K562 (cell line): Measurements from ENCODE around the gene FGF22. TPM values are rescaled to one million over a fixed set of nuclear protein-coding genes. Genes with fewer than 3 reads are reported as not detected.

Experiments used
- BCLAF1 ChIP-seq, 2 experiments: fragments of 450-650 bp in 1 of 2; IDR thresholded peaks; 2 replicates each; pipeline ENCODE4 v1.6.1; 2011 to 2017; ENCODE audit warnings: low read depth in 2 of 2, antibody characterized with exemption in 1 of 2, borderline replicate concordance in 1 of 2, low read length in 1 of 2, mild to moderate bottlenecking in 1 of 2, mixed read lengths in 1 of 2; ENCODE audit not compliant: control insufficient read depth in 1 of 2
- CHD4 ChIP-seq: fragments of 200-600 bp; sonication (generic); IDR thresholded peaks from 3 replicates; pipeline ENCODE4 v1.6.1; 2012; ENCODE audit warnings: low read depth, mild to moderate bottlenecking, mixed read lengths, low read length, inconsistent platforms; ENCODE audit not compliant: insufficient read depth, insufficient replicate concordance, poor library complexity, severe bottlenecking
- CREB1 ChIP-seq, 2 experiments: sonication (generic) in 1 of 2; formaldehyde crosslinking in 1 of 2; IDR thresholded peaks; 2 replicates each; pipeline versions ENCODE4 v1.6.1 to v1.8.0; 2012 to 2022; ENCODE audit warnings: inconsistent platforms in 1 of 2, mild to moderate bottlenecking in 1 of 2, missing genetic modification reagents in 1 of 2, moderate library complexity in 1 of 2
- CTBP1 ChIP-seq: fragments of 450-650 bp; IDR thresholded peaks from 2 replicates; pipeline ENCODE4 v1.6.1; 2016; ENCODE audit warnings: borderline replicate concordance
- FOXJ3 ChIP-seq: sonication (generic); formaldehyde crosslinking; IDR thresholded peaks from 2 replicates; pipeline ENCODE4 v1.4.0; 2020; ENCODE audit warnings: mild to moderate bottlenecking, missing genetic modification reagents
- MTA2 ChIP-seq: fragments of 450-650 bp; IDR thresholded peaks from 2 replicates; pipeline ENCODE4 v1.6.1; 2016; ENCODE audit warnings: low read depth
- MXI1 ChIP-seq: IDR thresholded peaks from 2 replicates; pipeline ENCODE4 v1.6.1; 2011; ENCODE audit warnings: low read depth, mild to moderate bottlenecking, improper control_type of control experiment, low read length
- NRF1 ChIP-seq, 2 experiments: fragments of 450-650 bp; IDR thresholded peaks in 1 of 2; conservative IDR thresholded peaks in 1 of 2; 2 replicates each; pipeline ENCODE4 v1.6.1; 2014; ENCODE audit warnings: mild to moderate bottlenecking in 2 of 2
- SMAD1 ChIP-seq: fragments of 150-350 bp; IDR thresholded peaks from 2 replicates; pipeline ENCODE4 v1.6.1; 2014; ENCODE audit warnings: low read length, low read depth; ENCODE audit not compliant: partially characterized antibody
- THRAP3 ChIP-seq: fragments of 450-650 bp; IDR thresholded peaks from 2 replicates; pipeline ENCODE4 v1.6.1; 2016; ENCODE audit warnings: mild to moderate bottlenecking, inconsistent platforms, borderline replicate concordance
- THRB ChIP-seq: fragments of 450-650 bp; formaldehyde crosslinking; conservative IDR thresholded peaks from 2 replicates; pipeline ENCODE4 v1.4.0; 2022; ENCODE audit warnings: mild to moderate bottlenecking, missing genetic modification characterization
- TRIM24 ChIP-seq, 2 experiments: fragments of 450-650 bp; IDR thresholded peaks; 2 replicates each; pipeline ENCODE4 v1.6.1; 2016
- ZNF124 ChIP-seq: sonication (generic); formaldehyde crosslinking; IDR thresholded peaks from 2 replicates; pipeline ENCODE4 v1.8.1; 2022; ENCODE audit warnings: missing genetic modification reagents
- polyA plus RNA-seq, 8 experiments: library from polyadenylated mRNA; depleted of rRNA in 4 of 8; stranded (reverse) in 5 of 8; unstranded in 3 of 8; fragments of >200 nt; fragmentation: Nextera tagmentation in 2 of 8; fragmentation: Illumina TruSeq in 1 of 8; extraction: Ambion mirVana in 2 of 8; extraction: Trizol in 1 of 8; gene quantifications; 2 replicates each; pipeline versions ENCODE4 v1.2.1 to v1.2.3, GENCODE V29; 2011 to 2014; ENCODE audit warnings: inconsistent platforms in 1 of 8, missing spikeins in 1 of 8
- total RNA-seq, 7 experiments: library from RNA; depleted of rRNA in 6 of 7; stranded (reverse); fragments of >200 nt in 6 of 7; fragmentation: Illumina TruSeq in 2 of 7; extraction: Trizol in 2 of 7; gene quantifications; 2 replicates each; pipeline versions ENCODE4 v1.2.1 to v1.2.3, GENCODE V29; 2011 to 2021; ENCODE audit warnings: low replicate concordance in 1 of 7
- TF ChIP-seq, protein P1 (sequence below): fragments of 250-450 bp; sonication (Bioruptor Pico); IDR thresholded peaks from 2 replicates; pipeline ENCODE4 v1.4.0; 2020; ENCODE audit warnings: mild to moderate bottlenecking, moderate library complexity
- TF ChIP-seq, protein P2 (sequence below): sonication (generic); formaldehyde crosslinking; IDR thresholded peaks from 2 replicates; pipeline ENCODE4 v1.8.0; 2023; ENCODE audit warnings: mild to moderate bottlenecking, missing genetic modification reagents

FGF22 gene
- total and polyA plus RNA-seq, 9 of the 15 experiments (the other 6 are each of a cell fraction or from before 2014, with no cell fraction given) = 0.14 to 2.2 (median 0.86) TPM; not detected in 4

DNA sequence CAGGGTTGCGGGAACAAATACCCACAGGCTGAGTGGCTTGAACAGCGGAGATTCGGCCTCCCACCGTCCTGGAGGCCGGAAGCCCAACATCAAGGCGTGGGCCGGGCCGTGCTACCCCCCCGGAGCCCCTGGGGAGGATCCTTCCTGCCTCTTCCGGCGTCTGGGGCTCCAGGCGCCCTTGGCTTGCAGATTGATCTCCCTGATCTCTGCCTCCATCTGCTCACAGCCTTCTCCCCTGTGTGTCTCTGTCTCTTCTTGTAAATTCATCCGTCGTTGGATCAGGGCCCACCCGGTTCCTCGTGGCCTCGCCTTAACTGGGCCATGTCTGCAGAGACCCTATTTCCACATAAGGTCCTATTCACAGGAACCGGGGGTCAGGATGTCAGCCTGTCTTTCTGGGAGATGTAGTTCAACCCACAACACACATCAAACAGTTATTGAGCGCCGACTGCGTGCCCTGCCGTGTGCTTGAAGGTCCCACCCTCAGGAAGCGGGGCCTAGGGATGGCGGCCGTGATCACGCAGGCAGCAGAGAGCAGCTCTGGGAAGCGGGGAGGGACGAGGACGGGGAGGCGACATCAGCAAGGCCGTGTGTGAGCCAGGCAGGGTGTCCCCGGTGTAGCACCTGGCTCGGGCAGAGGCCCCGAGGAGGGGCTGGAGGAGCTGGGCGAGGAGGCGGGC, 28.7 kb upstream of the FGF22 start (continued):
- no peak for TF ChIP-seq THRB (CRISPR knock-in tag)
- TF ChIP-seq TRIM24 (IDR thresholded peaks at IDR 0.05) = peak in 1 of 2 experiments; percentile 62; a peak in 1 of 4 replicates
- TF ChIP-seq CHD4 = no peak
- no peak for TF ChIP-seq MTA2
- TF ChIP-seq ZNF124 (CRISPR knock-in tag) = no peak
- TF ChIP-seq CREB1 (IDR thresholded peaks at IDR 0.05) = 0 out of 2 replicates have a peak, but pooled peaks have one; percentile 15
- TF ChIP-seq CREB1 (CRISPR knock-in tag; IDR thresholded peaks at IDR 0.05) = no peak
- TF ChIP-seq, protein P1, sequence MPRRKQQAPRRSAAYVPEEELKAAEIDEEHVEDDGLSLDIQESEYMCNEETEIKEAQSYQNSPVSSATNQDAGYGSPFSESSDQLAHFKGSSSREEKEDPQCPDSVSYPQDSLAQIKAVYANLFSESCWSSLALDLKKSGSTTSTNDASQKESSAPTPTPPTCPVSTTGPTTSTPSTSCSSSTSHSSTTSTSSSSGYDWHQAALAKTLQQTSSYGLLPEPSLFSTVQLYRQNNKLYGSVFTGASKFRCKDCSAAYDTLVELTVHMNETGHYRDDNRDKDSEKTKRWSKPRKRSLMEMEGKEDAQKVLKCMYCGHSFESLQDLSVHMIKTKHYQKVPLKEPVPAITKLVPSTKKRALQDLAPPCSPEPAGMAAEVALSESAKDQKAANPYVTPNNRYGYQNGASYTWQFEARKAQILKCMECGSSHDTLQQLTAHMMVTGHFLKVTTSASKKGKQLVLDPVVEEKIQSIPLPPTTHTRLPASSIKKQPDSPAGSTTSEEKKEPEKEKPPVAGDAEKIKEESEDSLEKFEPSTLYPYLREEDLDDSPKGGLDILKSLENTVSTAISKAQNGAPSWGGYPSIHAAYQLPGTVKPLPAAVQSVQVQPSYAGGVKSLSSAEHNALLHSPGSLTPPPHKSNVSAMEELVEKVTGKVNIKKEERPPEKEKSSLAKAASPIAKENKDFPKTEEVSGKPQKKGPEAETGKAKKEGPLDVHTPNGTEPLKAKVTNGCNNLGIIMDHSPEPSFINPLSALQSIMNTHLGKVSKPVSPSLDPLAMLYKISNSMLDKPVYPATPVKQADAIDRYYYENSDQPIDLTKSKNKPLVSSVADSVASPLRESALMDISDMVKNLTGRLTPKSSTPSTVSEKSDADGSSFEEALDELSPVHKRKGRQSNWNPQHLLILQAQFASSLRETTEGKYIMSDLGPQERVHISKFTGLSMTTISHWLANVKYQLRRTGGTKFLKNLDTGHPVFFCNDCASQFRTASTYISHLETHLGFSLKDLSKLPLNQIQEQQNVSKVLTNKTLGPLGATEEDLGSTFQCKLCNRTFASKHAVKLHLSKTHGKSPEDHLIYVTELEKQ = no peak
- TF ChIP-seq CTBP1 = no peak
- no peak for TF ChIP-seq SMAD1
- TF ChIP-seq FOXJ3 (CRISPR knock-in tag) = no peak
- no peak for TF ChIP-seq THRAP3
- TF ChIP-seq, protein P2, sequence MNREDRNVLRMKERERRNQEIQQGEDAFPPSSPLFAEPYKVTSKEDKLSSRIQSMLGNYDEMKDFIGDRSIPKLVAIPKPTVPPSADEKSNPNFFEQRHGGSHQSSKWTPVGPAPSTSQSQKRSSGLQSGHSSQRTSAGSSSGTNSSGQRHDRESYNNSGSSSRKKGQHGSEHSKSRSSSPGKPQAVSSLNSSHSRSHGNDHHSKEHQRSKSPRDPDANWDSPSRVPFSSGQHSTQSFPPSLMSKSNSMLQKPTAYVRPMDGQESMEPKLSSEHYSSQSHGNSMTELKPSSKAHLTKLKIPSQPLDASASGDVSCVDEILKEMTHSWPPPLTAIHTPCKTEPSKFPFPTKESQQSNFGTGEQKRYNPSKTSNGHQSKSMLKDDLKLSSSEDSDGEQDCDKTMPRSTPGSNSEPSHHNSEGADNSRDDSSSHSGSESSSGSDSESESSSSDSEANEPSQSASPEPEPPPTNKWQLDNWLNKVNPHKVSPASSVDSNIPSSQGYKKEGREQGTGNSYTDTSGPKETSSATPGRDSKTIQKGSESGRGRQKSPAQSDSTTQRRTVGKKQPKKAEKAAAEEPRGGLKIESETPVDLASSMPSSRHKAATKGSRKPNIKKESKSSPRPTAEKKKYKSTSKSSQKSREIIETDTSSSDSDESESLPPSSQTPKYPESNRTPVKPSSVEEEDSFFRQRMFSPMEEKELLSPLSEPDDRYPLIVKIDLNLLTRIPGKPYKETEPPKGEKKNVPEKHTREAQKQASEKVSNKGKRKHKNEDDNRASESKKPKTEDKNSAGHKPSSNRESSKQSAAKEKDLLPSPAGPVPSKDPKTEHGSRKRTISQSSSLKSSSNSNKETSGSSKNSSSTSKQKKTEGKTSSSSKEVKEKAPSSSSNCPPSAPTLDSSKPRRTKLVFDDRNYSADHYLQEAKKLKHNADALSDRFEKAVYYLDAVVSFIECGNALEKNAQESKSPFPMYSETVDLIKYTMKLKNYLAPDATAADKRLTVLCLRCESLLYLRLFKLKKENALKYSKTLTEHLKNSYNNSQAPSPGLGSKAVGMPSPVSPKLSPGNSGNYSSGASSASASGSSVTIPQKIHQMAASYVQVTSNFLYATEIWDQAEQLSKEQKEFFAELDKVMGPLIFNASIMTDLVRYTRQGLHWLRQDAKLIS (CRISPR knock-in tag) = no peak
- no peak for TF ChIP-seq BCLAF1 (IDR thresholded peaks at IDR 0.05; ENCODE audit: borderline replicate concordance in 1 of 2, control insufficient read depth in 1 of 2, low read depth in 2 of 2, low read length in 1 of 2)
- TF ChIP-seq NRF1 (conservative IDR thresholded peaks at IDR 0.05 in 1 of 2, IDR thresholded peaks at IDR 0.05 in 1 of 2) = peak in 1 of 2 experiments; percentile 19; a peak in 1 of 4 replicates
- no peak for TF ChIP-seq MXI1
